ENCODE data around the gene CAMTA1. TPM values are rescaled to one million over a fixed set of nuclear protein-coding genes. Genes with fewer than 3 reads are reported as not detected.

The CAMTA1 gene
- total RNA-seq, 1 donor from 2014 or later = 99.0 TPM

DNA sequence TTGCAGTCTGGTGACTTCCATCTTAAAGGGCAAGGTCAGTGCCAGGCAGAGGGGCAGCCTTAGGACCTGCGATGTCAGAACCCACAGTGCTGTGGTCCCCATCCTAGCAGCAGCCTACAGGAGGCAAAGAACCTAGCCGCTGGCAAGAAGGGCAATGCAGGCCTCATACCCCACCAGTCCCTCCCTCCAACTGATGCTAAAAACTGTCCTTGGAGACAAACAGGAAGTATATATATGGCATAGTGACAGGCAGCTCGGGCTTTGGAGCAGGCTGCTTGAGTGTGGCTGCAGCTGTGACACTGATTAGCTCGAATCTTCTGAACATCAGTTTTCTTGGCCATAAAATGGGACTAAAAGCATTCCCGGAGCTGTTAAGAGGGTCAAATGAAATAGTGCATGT is 829.9 kb downstream of the CAMTA1 start:
- H3K4me3 Mint-ChIP-seq (ENCODE audit: low read depth) = no peak overlapping the region
- H3K36me3 Mint-ChIP-seq (ENCODE audit: insufficient read depth) = no peaks in the 10 kb centered on the region
- H3K27ac Mint-ChIP-seq = no peak overlapping the region
- no peak for TF ChIP-seq CTCF (IDR thresholded peaks at IDR 0.05; ENCODE audit: unreplicated experiment)
- H3K27me3 Mint-ChIP-seq = peaks cover 6% of the 10 kb centered on the region
- H3K9me3 Mint-ChIP-seq (ENCODE audit: low read depth) = no peaks in the 10 kb centered on the region
- no peak for DNase-seq (ENCODE audit: low spot score, unreplicated experiment)
- H3K4me1 Mint-ChIP-seq (ENCODE audit: low read depth) = no peaks in the 10 kb centered on the region

GRCh38 chr1:7616076-7616832 is 831.0 kb downstream of the CAMTA1 start:
- Mint-ChIP-seq H3K9me3 (ENCODE audit: low read depth) (no peaks in the 10 kb centered on the region), H3K27me3 (peaks cover 9% of the 10 kb centered on the region), H3K4me3 (ENCODE audit: low read depth) (no peak overlapping the region), H3K36me3 (ENCODE audit: insufficient read depth) (no peaks in the 10 kb centered on the region), H3K27ac (no peak overlapping the region), H3K4me1 (ENCODE audit: low read depth) (no peaks in the 10 kb centered on the region)
- no peak for TF ChIP-seq CTCF (IDR thresholded peaks at IDR 0.05; ENCODE audit: unreplicated experiment)
- peak; percentile 75 for DNase-seq (ENCODE audit: low spot score, unreplicated experiment)

DNA sequence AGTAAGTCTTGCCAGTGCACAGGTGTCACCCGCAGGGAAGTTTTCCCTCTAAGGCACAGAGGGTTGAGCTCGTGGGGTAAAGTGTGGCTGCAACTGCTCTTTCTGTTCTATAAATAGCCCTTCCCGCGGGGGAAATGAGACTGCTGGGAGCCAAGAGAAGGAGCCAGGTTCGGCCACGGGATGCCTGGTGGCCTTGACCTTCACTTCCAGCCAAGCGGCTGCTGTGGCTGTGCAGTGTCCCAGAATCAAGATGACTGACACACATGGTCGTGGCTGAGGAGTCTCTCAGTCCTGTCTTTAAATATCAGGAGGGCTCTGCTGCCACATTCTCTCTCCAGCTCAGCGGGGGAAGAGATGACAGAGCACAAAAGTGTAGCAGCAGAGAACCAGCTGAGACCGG is 831.7 kb downstream of the CAMTA1 start:
- no peak for TF ChIP-seq CTCF (IDR thresholded peaks at IDR 0.05; ENCODE audit: unreplicated experiment)
- H3K4me1 Mint-ChIP-seq (ENCODE audit: low read depth) = no peaks in the 10 kb centered on the region
- H3K4me3 Mint-ChIP-seq (ENCODE audit: low read depth) = no peak overlapping the region
- H3K27me3 Mint-ChIP-seq = peaks cover 10% of the 10 kb centered on the region
- H3K9me3 Mint-ChIP-seq (ENCODE audit: low read depth) = no peaks in the 10 kb centered on the region
- no peaks in the 10 kb centered on the region for H3K36me3 Mint-ChIP-seq (ENCODE audit: insufficient read depth)
- no peak for DNase-seq (ENCODE audit: low spot score, unreplicated experiment)
- H3K27ac Mint-ChIP-seq = no peak overlapping the region

DNA sequence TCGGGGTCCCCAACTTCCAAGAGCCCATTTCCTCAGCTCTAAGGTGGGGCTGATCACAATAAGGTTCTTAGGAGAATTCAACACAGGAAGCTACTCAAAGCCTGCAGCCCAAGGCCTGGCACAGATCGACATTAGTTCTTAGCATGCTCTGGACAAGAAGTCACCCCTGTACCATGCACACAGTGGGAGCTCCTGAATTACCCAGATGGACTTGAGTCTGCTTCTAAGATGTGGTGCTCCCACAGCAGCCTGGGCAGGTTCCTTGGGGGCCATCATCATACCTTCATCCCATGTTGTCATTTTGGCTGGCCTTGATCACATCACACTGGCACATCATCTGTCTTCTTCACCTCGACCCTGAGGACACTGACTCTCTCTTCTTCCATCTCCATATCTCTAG is 832.6 kb downstream of the CAMTA1 start:
- peaks cover 17% of the 10 kb centered on the region for H3K27me3 Mint-ChIP-seq
- H3K4me1 Mint-ChIP-seq (ENCODE audit: low read depth) = no peaks in the 10 kb centered on the region
- H3K36me3 Mint-ChIP-seq (ENCODE audit: insufficient read depth) = no peaks in the 10 kb centered on the region
- no peak for TF ChIP-seq CTCF (IDR thresholded peaks at IDR 0.05; ENCODE audit: unreplicated experiment)
- no peak for DNase-seq (ENCODE audit: low spot score, unreplicated experiment)
- H3K27ac Mint-ChIP-seq = no peak overlapping the region
- H3K9me3 Mint-ChIP-seq (ENCODE audit: low read depth) = no peaks in the 10 kb centered on the region
- H3K4me3 Mint-ChIP-seq (ENCODE audit: low read depth) = no peak overlapping the region

- no peak for TF ChIP-seq CTCF (IDR thresholded peaks at IDR 0.05; ENCODE audit: unreplicated experiment)
- H3K27ac Mint-ChIP-seq = no peak overlapping the region
- H3K4me1 Mint-ChIP-seq (ENCODE audit: low read depth) = no peaks in the 10 kb centered on the region
- no peak overlapping the region for H3K4me3 Mint-ChIP-seq (ENCODE audit: low read depth)
- no peaks in the 10 kb centered on the region for H3K9me3 Mint-ChIP-seq (ENCODE audit: low read depth)
- peaks cover 25% of the 10 kb centered on the region for H3K27me3 Mint-ChIP-seq
- H3K36me3 Mint-ChIP-seq (ENCODE audit: insufficient read depth) = no peaks in the 10 kb centered on the region
- no peak for DNase-seq (ENCODE audit: low spot score, unreplicated experiment)
Measured at GRCh38 chr1:7620196-7620595, 834.9 kb downstream of the CAMTA1 start.

All from progenitor cell of endocrine pancreas (in vitro differentiated cells).